Retinal pigment epithelial cell (primary cell): ENCODE results near the gene MAN1A2.

Source experiments
- DNase-seq: peaks from one replicate; pipeline ENCODE4 v3.0.0-alpha.2; 2010; ENCODE audit warnings: low read depth
- H3K4me3 ChIP-seq: 2 replicates; pipeline ENCODE4 v1.5.1; 2011; ENCODE audit warnings: mild to moderate bottlenecking, low read length, control low read depth, moderate library complexity
- CTCF ChIP-seq: conservative IDR thresholded peaks from 2 replicates; pipeline ENCODE4 v1.5.1; 2011; ENCODE audit warnings: low read depth, low read length, control low read depth, inconsistent platforms

Gene MAN1A2

GRCh38 chr1:117500584-117500983 lies 133.3 kb downstream of the MAN1A2 start:
- no peak overlapping the region for H3K4me3 ChIP-seq
- TF ChIP-seq CTCF, result no peak
- DNase-seq, result no peak

- DNase-seq, result peak; percentile 6
- TF ChIP-seq CTCF, result no peak
- H3K4me3 ChIP-seq, result no peak overlapping the region
These were observed 134.0 kb downstream of the MAN1A2 start for GRCh38 chr1:117501281-117501680.

DNA sequence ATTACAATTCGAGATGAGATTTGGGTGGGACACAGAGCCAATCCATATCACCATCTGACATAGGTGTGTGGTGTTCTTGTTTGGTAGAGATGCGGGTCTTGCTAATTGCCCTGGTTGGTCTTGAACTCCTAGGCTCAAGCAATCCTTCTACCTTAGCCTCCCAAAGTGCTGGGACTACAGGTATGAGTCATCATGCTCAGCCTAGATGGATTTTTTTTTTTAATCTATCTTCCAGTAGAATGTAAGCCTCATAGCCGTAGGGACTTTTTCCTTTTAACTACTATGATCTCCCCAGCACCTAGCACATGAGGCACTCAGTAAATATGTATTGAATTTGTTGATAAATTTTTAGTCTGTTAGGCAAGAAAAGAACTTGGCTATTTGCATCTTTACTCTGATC lies 144.0 kb downstream of the MAN1A2 start:
- no peak overlapping the region for H3K4me3 ChIP-seq
- no peak for TF ChIP-seq CTCF
- no peak for DNase-seq

DNA sequence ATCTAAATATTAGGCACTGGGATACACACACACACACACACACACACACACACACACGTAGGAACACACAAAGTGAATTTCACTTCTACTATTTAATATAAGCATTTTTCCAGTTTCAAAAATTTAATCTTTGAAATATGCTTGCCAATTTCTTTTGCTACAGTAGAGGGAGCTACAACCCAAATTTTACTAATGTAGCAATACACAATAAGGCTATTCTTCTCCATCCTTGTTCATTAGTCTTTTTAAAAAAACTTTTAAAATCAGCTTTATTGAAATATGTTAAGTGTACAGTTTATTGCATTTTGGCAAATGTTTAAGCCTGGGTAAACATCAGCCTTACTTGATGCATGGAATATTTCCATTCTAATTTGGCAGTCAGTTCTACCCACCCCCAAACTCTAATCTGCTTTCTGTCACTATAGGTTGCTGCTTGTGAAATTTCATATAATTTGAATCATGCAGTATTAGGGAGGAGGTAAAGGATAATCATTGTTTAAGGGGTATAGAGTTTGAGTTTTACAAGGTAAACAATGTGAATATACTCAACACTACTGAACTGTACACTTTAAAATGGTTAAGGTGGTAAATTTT lies 145.6 kb downstream of the MAN1A2 start:
- H3K4me3 ChIP-seq, result no peak overlapping the region
- DNase-seq, result no peak
- TF ChIP-seq CTCF, result peak; percentile 59

DNA sequence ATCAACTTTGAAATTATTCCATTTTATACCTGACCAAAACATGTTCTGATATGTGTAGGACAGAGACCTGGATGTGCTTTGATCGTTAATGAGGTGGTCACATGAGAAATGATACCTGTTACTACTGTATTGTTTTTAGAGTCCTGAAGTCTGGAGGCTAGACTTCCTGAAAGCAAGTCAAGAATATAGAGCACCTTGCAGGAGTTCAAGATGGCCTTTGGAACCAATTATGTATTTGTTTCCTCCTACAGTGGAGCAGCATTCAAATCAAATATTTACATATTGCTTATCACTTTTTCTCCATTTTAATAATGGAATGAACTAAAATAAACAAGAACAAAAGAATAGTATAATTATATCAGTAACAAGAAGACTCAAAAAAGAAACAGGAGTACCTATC lies 155.9 kb downstream of the MAN1A2 start:
- no peak overlapping the region for H3K4me3 ChIP-seq
- DNase-seq, result no peak
- no peak for TF ChIP-seq CTCF

GRCh38 chr1:117527074-117527473 lies 159.8 kb downstream of the MAN1A2 start:
- DNase-seq, result no peak
- TF ChIP-seq CTCF, result no peak
- no peak overlapping the region for H3K4me3 ChIP-seq

- no peak for TF ChIP-seq CTCF
- no peak overlapping the region for H3K4me3 ChIP-seq
- DNase-seq, result no peak
These were observed 160.4 kb downstream of the MAN1A2 start for GRCh38 chr1:117527566-117528102.
